DMS 273 treated with DMSO at 0.1 percent for 48 hours (cell line): ENCODE measurements around the gene GPR17.

Experiments
- DNase-seq: peaks from one replicate; lab custom pipeline; 2025; lab: John Stamatoyannopoulos, UW

Gene GPR17

DNA sequence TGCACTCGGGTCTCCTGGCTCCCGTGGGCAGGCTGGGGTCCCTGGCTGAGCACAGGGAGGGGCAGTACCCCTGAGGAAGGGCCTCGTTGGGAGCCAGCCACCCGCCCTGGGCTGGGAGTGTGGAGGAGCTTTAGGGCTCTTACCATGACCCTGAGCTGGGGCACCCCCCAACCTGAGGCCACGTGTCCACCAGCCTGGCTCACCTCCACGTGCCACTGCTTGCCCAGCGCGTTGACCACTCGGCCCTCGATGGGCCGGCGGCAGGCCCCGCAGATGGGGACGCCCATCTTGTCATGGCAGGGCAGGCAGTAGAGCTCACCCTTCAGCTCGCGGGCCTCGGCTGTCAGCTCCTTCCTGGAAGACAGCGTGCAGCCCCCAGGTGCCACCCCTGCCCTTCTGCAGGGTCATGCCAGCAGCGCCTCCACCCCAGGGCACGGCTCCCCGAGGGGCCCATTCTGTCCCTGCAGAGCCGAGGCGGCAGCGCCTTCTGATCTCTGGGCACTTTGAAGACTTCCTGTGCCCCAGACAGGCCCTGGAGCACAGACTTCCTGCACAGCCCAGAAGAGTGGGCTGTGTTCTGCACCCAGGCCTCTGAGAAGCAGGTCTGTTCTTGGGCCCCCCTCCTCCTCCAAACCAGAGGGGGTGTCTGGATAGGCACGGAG, 4.0 kb upstream of the GPR17 start:
- no peak for DNase-seq

GRCh38 chr2:127642706-127643438, 3.1 kb upstream of the GPR17 start:
- DNase-seq: no peak

- DNase-seq: no peak
Observed at GRCh38 chr2:127643439-127644065, 2.4 kb upstream of the GPR17 start.

DNA sequence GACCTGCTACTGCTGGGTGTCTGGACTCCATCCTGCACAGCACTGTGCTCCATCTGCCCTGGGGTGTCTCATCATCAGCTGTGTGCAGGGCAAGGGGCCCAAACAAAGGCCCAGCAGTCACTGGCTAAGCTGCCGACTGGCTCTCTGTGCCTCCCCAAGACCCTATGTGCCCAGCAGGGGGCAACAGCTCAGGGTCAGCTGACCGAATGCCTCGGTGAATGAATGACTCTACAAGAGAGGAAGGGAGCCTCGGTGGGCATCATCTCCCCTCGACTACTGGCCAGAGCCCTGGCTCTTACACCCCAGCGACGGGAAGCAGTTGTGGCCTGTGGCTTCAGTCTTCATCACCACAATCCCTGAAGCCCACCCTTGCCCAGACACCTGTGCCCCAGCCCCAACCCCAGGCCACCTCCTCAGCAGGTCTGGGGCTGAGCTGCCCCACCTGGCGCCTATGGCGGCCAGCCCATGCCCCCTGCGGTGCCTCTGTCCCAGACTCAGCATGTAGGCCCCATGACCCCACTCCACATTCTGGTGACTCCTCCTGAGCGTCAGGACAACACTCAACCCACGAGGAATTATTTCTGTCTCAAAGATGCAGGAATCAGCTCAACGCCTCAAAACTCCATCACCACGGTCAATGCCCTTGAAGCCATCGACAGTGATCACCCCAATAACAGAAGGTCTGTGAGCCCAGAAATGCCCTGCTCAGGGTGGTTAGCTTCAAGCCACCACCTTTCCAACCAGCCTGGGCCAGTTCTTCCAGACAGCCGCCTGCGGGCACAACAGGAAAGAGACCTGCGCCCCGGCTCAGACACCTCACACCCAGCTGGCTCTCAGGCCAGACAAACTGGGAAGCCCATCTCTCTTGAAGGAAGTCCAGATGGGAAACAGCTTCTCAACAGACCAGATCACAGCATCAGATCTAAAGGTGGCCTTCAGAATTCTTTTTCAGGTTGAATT, 1.6 kb upstream of the GPR17 start:
- DNase-seq: no peak

GRCh38 chr2:127645026-127645394, 943 bp upstream of the GPR17 start:
- no peak for DNase-seq

DNA sequence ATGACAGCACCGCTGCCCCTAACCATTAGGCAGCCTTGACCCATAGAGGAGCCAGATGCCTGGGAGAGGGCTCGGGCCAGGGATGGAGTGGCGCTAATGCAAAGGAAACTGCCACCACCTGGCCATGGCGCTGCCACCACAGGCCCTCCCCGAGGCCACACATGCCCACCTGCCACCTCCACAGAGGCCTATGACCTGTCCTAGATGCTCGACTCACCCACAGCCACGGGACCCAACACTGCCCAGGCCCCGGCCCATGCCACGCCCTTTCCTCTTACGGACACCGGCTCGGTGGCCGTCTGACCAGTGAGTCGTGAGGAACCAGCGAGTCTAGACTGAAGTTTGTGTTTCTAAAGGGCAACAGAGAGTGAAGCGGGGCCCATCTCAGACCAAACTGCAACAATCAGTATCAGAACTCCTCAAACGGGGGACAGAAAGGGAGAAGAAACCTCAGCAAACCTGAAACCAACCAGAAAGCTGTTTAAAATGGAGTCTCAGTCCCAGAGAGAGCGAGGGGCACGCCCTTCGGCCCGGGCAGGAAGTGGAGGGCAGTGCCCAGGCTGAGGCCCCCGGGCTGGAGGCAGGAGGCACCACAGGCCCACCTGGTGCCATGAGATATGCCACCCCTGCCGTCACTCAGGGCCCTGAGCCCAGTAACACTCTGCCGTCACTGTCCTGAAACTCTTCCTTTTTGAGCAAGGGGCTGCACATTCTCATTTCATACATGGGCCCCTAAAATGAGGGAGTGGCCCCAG, 711 bp downstream of the GPR17 start:
- DNase-seq: no peak

- no peak for DNase-seq
Observed at GRCh38 chr2:127647242-127648190, 1.6 kb downstream of the GPR17 start.

DNA sequence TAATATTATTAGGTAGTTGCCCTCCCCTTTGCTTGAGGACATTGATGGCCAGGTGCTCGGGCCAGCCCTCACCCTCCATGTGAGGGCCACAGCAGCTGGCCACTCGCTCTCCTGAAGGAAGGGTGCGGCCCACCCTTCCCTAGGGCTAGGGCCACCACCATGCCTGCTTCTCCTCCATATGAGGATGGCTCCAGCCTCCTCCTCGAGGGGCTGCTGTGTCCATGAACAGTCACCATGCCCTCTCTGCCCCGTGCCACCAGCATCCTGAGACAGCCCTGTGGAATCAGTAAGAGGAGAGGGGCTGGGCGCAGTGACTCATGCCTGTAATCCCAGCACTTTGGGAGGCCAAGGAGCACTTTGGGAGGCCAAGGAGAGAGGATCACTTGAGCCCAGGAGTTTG, 2.4 kb downstream of the GPR17 start:
- DNase-seq: no peak

- no peak for DNase-seq
Observed at GRCh38 chr2:127649100-127649611, 3.2 kb downstream of the GPR17 start.

GRCh38 chr2:127649684-127650040, 3.7 kb downstream of the GPR17 start:
- DNase-seq: peak; percentile 8

DNA sequence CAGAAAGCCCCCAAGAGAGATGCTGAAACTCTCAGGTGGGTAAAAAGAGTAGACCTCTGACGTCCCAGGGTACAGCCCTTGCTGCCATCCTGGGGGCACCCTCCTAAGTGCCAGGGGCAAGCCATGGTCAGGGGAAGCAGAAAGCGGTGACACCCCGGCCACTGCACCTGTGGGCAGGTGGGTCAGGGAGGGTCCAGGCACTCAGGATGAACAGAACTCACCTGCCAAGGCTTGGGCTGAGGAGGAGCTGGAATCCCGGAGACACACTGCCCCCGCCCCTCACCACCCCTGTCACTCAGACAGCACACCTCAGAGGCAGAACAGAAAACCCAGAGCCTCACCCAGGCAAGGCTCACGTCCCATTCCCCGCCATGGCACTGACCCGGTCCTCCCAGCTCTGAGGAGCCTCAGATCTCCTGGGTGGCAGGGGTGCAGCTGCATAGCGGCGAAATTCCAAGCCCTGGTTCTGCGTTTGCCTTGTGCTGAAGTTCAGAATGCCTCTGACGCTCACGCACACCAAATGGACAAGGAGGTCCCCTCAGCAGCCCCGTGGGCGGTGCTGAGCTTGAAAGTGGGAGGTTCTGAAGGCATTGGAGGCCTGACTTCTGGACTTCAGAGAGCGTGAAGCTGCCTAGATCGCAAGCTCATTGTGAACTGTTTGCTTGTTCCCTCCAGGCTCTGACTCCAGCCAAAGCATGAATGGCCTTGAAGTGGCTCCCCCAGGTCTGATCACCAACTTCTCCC, 4.3 kb downstream of the GPR17 start:
- no peak for DNase-seq

- no peak for DNase-seq
Observed at GRCh38 chr2:127650785-127651380, 4.9 kb downstream of the GPR17 start.

DNA sequence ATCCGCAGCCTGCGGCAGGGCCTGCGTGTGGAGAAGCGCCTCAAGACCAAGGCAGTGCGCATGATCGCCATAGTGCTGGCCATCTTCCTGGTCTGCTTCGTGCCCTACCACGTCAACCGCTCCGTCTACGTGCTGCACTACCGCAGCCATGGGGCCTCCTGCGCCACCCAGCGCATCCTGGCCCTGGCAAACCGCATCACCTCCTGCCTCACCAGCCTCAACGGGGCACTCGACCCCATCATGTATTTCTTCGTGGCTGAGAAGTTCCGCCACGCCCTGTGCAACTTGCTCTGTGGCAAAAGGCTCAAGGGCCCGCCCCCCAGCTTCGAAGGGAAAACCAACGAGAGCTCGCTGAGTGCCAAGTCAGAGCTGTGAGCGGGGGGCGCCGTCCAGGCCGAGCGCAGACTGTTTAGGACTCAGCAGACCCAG, 5.4 kb downstream of the GPR17 start:
- DNase-seq: no peak

- no peak for DNase-seq
Observed at GRCh38 chr2:127651971-127652550, 6.1 kb downstream of the GPR17 start.

DNA sequence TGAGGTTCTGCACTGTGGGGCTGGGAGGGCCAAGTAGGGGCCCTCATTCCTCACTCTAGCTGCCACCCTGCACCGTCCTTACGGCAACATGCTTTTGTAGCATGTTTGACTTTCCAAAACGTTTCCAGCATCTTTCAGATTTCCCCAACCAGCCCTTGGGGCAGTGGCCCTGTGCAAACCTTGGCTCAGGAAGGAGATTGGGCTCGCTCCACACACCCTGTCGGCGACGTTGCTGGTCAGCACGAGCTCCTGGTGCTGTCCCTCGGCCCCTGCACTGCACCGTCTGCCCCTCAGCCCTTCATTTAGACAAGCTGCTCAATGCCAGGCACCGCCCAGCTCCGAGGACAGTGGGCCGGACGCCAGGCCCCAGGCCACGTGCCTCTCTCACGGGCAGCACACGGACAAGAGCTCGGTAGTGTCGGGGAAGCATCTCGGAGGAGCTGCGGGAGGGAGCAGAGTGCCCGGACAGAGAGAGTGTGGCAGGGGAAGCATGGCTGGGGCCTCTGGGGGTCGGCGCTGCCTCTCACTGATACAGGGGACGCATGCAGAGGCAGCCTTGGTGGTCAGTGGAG, 6.9 kb downstream of the GPR17 start:
- no peak for DNase-seq

GRCh38 chr2:127653421-127654083, 7.6 kb downstream of the GPR17 start:
- DNase-seq: no peak

DNA sequence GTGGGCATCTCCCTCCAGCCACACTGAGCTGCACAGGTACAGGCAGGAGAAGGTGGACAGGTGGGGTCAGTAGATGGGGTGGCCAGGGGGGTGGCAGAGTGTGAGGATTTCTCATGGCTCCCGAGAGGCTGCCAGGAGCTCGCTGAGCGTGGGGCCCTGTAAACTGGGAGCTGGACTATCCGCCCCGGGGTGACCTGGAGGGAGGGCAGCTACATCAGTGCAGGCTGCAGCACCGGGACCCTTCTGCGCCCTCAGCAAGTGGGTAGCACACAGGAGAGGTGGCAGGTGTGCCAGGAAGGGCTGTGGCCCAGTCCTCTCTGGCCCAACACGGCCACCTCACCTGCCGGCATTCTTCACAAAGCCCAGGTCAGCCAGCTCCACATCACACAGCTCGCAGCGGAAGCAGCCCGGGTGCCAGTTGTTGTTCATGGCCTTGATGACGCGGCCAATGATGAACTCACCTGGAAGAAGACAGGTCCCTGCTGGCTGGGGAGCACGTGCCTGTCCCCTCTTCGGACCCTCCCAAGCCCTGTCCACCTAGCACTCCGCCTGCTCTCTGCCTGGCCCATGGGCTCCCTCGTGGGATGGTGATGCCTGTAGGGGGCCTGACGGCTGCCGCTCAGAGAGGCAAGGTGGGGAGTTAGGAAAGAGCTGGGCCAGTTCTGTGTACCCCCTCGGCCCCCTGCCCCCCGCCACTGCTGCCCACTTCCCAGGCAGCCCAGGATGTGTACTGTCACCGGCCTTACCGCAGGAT, 8.3 kb downstream of the GPR17 start:
- DNase-seq: no peak
